ENCODE measurements around the gene CABP4.

DNA sequence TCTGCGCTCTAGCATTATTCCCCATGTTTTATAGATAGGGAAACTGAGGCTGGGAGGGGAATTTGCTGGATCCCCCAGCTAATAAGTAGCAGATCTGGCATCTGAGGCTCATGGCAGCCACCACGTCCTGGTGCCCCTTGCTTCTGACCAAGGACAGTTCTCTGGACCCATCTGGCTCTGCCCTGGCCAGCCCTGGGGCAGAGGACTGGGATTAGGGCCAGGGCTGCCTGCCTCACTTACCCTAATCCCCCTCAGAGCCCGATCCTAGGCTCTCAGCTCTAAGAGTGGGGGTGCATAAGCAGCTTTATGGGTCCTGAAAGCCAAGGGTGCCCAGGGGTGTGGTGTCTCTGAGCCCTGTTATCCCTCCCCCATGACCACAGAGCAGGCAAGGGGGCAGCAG is at the start of gene CABP4:
- TF ChIP-seq, protein P1, sequence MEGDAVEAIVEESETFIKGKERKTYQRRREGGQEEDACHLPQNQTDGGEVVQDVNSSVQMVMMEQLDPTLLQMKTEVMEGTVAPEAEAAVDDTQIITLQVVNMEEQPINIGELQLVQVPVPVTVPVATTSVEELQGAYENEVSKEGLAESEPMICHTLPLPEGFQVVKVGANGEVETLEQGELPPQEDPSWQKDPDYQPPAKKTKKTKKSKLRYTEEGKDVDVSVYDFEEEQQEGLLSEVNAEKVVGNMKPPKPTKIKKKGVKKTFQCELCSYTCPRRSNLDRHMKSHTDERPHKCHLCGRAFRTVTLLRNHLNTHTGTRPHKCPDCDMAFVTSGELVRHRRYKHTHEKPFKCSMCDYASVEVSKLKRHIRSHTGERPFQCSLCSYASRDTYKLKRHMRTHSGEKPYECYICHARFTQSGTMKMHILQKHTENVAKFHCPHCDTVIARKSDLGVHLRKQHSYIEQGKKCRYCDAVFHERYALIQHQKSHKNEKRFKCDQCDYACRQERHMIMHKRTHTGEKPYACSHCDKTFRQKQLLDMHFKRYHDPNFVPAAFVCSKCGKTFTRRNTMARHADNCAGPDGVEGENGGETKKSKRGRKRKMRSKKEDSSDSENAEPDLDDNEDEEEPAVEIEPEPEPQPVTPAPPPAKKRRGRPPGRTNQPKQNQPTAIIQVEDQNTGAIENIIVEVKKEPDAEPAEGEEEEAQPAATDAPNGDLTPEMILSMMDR (IDR thresholded peaks at IDR 0.05), result no peak
- no peak for TF ChIP-seq POLR2AphosphoS5 (IDR thresholded peaks at IDR 0.05)
- TF ChIP-seq POLR2A (IDR thresholded peaks at IDR 0.05), result no peak
